ENCODE data around the gene TMEM37. TPM values are rescaled to one million over a fixed set of nuclear protein-coding genes. Genes with fewer than 3 reads are reported as not detected.

Gene TMEM37
- total and polyA plus RNA-seq, 2 of the 8 experiments (the other 6 are each of a cell fraction or from before 2014, with no cell fraction given): 11.0 to 16.2 TPM

DNA sequence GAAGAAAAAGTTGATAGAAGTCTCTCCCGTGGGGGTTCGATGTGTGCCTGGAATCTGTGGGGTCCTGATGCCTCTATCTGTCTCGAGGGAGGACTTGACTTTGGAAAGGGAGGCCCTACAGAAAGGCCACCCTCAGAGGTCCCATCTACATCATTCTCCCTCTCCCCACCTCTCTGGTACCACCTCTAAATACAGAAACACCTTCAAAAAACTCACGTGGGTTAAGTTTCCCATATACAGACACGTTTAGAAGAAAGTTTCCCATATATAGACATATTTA, 5.3 kb upstream of the TMEM37 start:
- peaks cover 0 to 6% (median 2%) of the 10 kb centered on the region in 4 experiments; a peak in 6 of 7 replicates for H3K27me3 ChIP-seq (replicated peaks in 1 of 4; ENCODE audit: control insufficient read depth in 3 of 4, extremely low read depth in 1 of 4, insufficient read depth in 3 of 4, low read length in 3 of 4)
- H3K56ac ChIP-seq (replicated peaks; ENCODE audit: insufficient read length, low read depth, low read length): no peak overlapping the region
- H3K9ac ChIP-seq (replicated peaks in 1 of 4; ENCODE audit: extremely low read depth in 1 of 4, low read depth in 3 of 4, low read length in 3 of 4): no peak overlapping the region
- H4K20me1 ChIP-seq (replicated peaks in 1 of 2; ENCODE audit: control insufficient read depth in 1 of 2, insufficient read depth in 2 of 2, low read length in 2 of 2): no peaks in the 10 kb centered on the region
- WGBS, 2 experiments (ENCODE audit: extremely low coverage in 1 of 2, insufficient coverage in 1 of 2, insufficient read length in 1 of 2, insufficient replicate concordance in 2 of 2, low coverage in 1 of 2, low lambda C conversion rate in 2 of 2, missing lambda C conversion rate in 1 of 2): 78% methylated on average over 5 of the region's 5 CpGs; no CpG with 5 or more reads in 1 of the 2 experiments
- no peak overlapping the region for H4K91ac ChIP-seq (replicated peaks; ENCODE audit: insufficient read length, low read length)
- no peak overlapping the region for H2BK20ac ChIP-seq (ENCODE audit: low read length)
- no peak overlapping the region for H3K14ac ChIP-seq (ENCODE audit: insufficient read length)
- ChIA-PET POLR2A (ENCODE audit: partially characterized antibody) (no interaction called here), CTCF (ENCODE audit: partially characterized antibody) (no interaction called here)
- peaks cover 3 to 7% of the 10 kb centered on the region in 2 experiments; a peak in 2 of 4 replicates for H3K9me3 ChIP-seq (ENCODE audit: insufficient read depth in 2 of 2, low read depth in 1 of 2, low read length in 1 of 2)
- peaks cover 4% of the 10 kb centered on the region; the same call in 1 of the 2 replicates for H3K23me2 ChIP-seq (ENCODE audit: low read depth, low read length)
- H3K4me3 ChIP-seq (ENCODE audit: extremely low read depth in 1 of 4, insufficient read depth in 2 of 4, low read depth in 3 of 4, low read length in 4 of 4): no peak overlapping the region
- H3K79me2 ChIP-seq (ENCODE audit: control insufficient read depth in 1 of 2, insufficient read depth in 2 of 2, low read length in 2 of 2): no peaks in the 10 kb centered on the region
- H4K5ac ChIP-seq (ENCODE audit: insufficient read length, low read depth, low read length): no peak overlapping the region
- H3K4ac ChIP-seq (replicated peaks; ENCODE audit: insufficient read length, low read depth, low read length): no peak overlapping the region
- H3K4me1 ChIP-seq (replicated peaks in 1 of 4; ENCODE audit: control insufficient read depth in 3 of 4, insufficient read depth in 4 of 4, low read length in 3 of 4): peaks cover 0 to 10% (median 0%) of the 10 kb centered on the region in 4 experiments; a peak in 4 of 7 replicates
- no peak overlapping the region for H2AK5ac ChIP-seq (ENCODE audit: low read depth, low read length)
- H3K23ac ChIP-seq (ENCODE audit: insufficient read length): no peak overlapping the region
- no peak overlapping the region for H3K27ac ChIP-seq (ENCODE audit: low read depth, low read length)
- DNase-seq (ENCODE audit: low read depth in 1 of 2, low spot score in 2 of 2): no peak
- H2BK12ac ChIP-seq (ENCODE audit: low read depth, low read length): no peak overlapping the region
- no peaks in the 10 kb centered on the region for H3K79me1 ChIP-seq (ENCODE audit: low read depth, low read length)
- H3K36me3 ChIP-seq (ENCODE audit: control insufficient read depth in 2 of 4, insufficient read depth in 4 of 4, low read length in 3 of 4): no peaks in the 10 kb centered on the region
- no peak overlapping the region for H3K4me2 ChIP-seq (ENCODE audit: insufficient read depth in 1 of 2, low read depth in 2 of 2, low read length in 2 of 2)
- no peak overlapping the region for H2AFZ ChIP-seq (ENCODE audit: low read length)
- H2BK5ac ChIP-seq (ENCODE audit: low read depth, low read length): no peak overlapping the region
- FAIRE-seq: no peak
- no peak overlapping the region for H3K18ac ChIP-seq (ENCODE audit: extremely low read depth, low read length)
- H2BK15ac ChIP-seq (ENCODE audit: low read length): no peak overlapping the region
- no peak overlapping the region for H2BK120ac ChIP-seq (replicated peaks; ENCODE audit: low read depth, low read length)
- no peak overlapping the region for H4K8ac ChIP-seq (ENCODE audit: extremely low read depth, insufficient read depth, low read length)
- no peak for TF ChIP-seq CTCF (IDR thresholded peaks at IDR 0.05; ENCODE audit: control extremely low read depth in 1 of 3, insufficient read depth in 1 of 3, low read depth in 1 of 3, low read length in 3 of 3)
- TF ChIP-seq RAD21 (IDR thresholded peaks at IDR 0.05 in 1 of 2, conservative IDR thresholded peaks at IDR 0.05 in 1 of 2; ENCODE audit: low read depth in 2 of 2, low read length in 2 of 2): no peak
- TF ChIP-seq TCF12 (IDR thresholded peaks at IDR 0.05; ENCODE audit: low read depth, low read length): no peak
- TF ChIP-seq ASH2L (IDR thresholded peaks at IDR 0.05; ENCODE audit: low read length): no peak
- TF ChIP-seq SP4 (IDR thresholded peaks at IDR 0.05; ENCODE audit: low read length): no peak
- TF ChIP-seq GABPA (IDR thresholded peaks at IDR 0.05; ENCODE audit: borderline replicate concordance, insufficient read depth, low read length): no peak
- TF ChIP-seq JUN (IDR thresholded peaks at IDR 0.05; ENCODE audit: low read depth, low read length): no peak
- no peak for TF ChIP-seq ATF3 (IDR thresholded peaks at IDR 0.05; ENCODE audit: insufficient read depth, low read depth, low read length)
- TF ChIP-seq, protein P1, sequence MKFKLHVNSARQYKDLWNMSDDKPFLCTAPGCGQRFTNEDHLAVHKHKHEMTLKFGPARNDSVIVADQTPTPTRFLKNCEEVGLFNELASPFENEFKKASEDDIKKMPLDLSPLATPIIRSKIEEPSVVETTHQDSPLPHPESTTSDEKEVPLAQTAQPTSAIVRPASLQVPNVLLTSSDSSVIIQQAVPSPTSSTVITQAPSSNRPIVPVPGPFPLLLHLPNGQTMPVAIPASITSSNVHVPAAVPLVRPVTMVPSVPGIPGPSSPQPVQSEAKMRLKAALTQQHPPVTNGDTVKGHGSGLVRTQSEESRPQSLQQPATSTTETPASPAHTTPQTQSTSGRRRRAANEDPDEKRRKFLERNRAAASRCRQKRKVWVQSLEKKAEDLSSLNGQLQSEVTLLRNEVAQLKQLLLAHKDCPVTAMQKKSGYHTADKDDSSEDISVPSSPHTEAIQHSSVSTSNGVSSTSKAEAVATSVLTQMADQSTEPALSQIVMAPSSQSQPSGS (IDR thresholded peaks at IDR 0.05; ENCODE audit: low read length): no peak
- TF ChIP-seq CEBPB (IDR thresholded peaks at IDR 0.05; ENCODE audit: low read depth, low read length): no peak
